GM23338 (cell line): Measurements from ENCODE around the gene SEC24A.

ENCODE experiments used
- CREB1 ChIP-seq: fragments of 250-450 bp; sonication (Bioruptor Pico); IDR thresholded peaks from 2 replicates; pipeline ENCODE4 v1.5.0; 2020; ENCODE audit warnings: low read depth, mild to moderate bottlenecking, moderate library complexity
- CTCF ChIP-seq, 2 experiments: fragments of 200-600 bp in 1 of 2; sonication (generic) in 1 of 2; conservative IDR thresholded peaks; 2 replicates each; pipeline versions ENCODE4 v1.5.1 to v1.6.1; 2016 to 2017; ENCODE audit warnings: antibody characterized with exemption in 2 of 2, low read depth in 2 of 2, mild to moderate bottlenecking in 2 of 2, moderate library complexity in 1 of 2
- EZH2 ChIP-seq: fragments of 200-600 bp; sonication (generic); IDR thresholded peaks from one replicate; pipeline ENCODE4 v1.8.0; 2017; ENCODE audit warnings: antibody characterized with exemption, mild to moderate bottlenecking, low read depth; ENCODE audit not compliant: unreplicated experiment
- JUNB ChIP-seq: IDR thresholded peaks from one replicate; pipeline ENCODE4 v1.6.1; 2016; ENCODE audit warnings: antibody characterized with exemption; ENCODE audit not compliant: unreplicated experiment
- ZNF331 ChIP-seq: fragments of 250-450 bp; sonication (Bioruptor Pico); IDR thresholded peaks from 2 replicates; pipeline ENCODE4 v1.5.0; 2020; ENCODE audit warnings: low read depth, mild to moderate bottlenecking, moderate library complexity
- TF ChIP-seq, protein P1 (sequence below): IDR thresholded peaks from one replicate; pipeline ENCODE4 v1.6.1; 2018; ENCODE audit warnings: antibody characterized with exemption; ENCODE audit not compliant: unreplicated experiment

DNA sequence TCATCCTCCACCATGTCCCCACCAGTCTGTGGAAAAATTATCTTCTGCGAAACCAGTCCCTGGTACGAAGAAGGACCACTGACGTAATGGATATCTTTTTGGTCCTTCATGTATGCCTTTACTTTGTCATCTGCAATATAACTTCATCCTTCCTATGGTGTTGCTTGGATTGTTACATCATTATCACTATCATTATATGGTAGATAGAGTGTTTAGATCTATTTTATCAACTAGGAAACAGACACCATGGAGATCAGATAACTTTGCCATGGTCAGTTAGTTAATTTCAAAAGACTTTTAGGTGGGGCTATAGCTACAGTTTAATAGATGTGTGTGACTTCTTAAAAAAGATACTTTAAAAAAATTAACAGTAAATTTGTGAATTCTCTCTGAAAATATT, 66.0 kb downstream of the SEC24A start:
- TF ChIP-seq CTCF (conservative IDR thresholded peaks at IDR 0.05; ENCODE audit: low read depth in 2 of 2) (no peak), EZH2 (no peak), CREB1 (no peak), ZNF331 (CRISPR knock-in tag) (no peak), JUNB (no peak)
- TF ChIP-seq, protein P1, sequence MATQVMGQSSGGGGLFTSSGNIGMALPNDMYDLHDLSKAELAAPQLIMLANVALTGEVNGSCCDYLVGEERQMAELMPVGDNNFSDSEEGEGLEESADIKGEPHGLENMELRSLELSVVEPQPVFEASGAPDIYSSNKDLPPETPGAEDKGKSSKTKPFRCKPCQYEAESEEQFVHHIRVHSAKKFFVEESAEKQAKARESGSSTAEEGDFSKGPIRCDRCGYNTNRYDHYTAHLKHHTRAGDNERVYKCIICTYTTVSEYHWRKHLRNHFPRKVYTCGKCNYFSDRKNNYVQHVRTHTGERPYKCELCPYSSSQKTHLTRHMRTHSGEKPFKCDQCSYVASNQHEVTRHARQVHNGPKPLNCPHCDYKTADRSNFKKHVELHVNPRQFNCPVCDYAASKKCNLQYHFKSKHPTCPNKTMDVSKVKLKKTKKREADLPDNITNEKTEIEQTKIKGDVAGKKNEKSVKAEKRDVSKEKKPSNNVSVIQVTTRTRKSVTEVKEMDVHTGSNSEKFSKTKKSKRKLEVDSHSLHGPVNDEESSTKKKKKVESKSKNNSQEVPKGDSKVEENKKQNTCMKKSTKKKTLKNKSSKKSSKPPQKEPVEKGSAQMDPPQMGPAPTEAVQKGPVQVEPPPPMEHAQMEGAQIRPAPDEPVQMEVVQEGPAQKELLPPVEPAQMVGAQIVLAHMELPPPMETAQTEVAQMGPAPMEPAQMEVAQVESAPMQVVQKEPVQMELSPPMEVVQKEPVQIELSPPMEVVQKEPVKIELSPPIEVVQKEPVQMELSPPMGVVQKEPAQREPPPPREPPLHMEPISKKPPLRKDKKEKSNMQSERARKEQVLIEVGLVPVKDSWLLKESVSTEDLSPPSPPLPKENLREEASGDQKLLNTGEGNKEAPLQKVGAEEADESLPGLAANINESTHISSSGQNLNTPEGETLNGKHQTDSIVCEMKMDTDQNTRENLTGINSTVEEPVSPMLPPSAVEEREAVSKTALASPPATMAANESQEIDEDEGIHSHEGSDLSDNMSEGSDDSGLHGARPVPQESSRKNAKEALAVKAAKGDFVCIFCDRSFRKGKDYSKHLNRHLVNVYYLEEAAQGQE = no peak
